Measurements from ENCODE around the gene CLTB. TPM values are rescaled to one million over a fixed set of nuclear protein-coding genes. Genes with fewer than 3 reads are reported as not detected.
"Not testable (repeated sequence)": the region's sequence is repeated elsewhere in the genome, so short reads cannot be mapped to it uniquely, and the experiment has no call there.

Gene CLTB
- total and polyA plus RNA-seq, 4 donors, result 86.7 to 160 (median 134) TPM

DNA sequence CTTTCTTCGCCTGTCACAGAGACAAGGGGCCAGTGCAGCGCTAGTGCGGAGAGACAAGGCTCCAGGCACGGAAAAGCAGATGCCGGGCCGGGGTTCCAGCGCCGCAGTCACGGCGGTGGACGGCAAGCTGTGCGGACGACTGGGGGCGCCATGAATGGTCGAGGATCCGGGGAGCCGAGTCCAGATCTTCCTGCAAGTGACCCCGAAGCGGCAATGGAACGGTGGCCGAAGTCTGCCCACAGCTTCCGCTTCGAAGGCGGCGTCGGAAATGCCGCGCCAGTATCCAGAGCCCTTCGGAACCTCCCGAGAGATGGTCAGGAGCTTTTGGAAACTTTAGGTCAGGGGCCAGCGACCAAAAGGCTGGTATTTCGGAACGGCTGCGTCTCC is 31.2 kb upstream of the CLTB start:
- peak; percentile 65 for ATAC-seq (ENCODE audit: low FRiP score)
- Histone ChIP-seq H3K27ac (ENCODE audit: low read depth in 1 of 2, low read length in 2 of 2) (peak overlapping the region; percentile 10 to 93), H3K9me3 (ENCODE audit: control insufficient read depth, low read length) (no peaks in the 10 kb centered on the region), H3K27me3 (ENCODE audit: control insufficient read depth in 1 of 2, insufficient read depth in 2 of 2, low read length in 1 of 2) (no peaks in the 10 kb centered on the region), H3K36me3 (ENCODE audit: control insufficient read depth in 1 of 2, insufficient read depth in 2 of 2, low read length in 1 of 2) (no peaks in the 10 kb centered on the region), H3K4me3 (ENCODE audit: low read length in 2 of 2) (peak overlapping the region; percentile 55 to 68), H3K4me1 (ENCODE audit: control insufficient read depth in 1 of 2, insufficient read depth in 2 of 2, low read length in 2 of 2) (peaks cover 0 to under 1% of the 10 kb centered on the region in 2 donors)
- WGBS, 2 donors, result 0 to 1% methylated on average over 34 of the region's 34 CpGs
- DNase-seq, result peak in 1 of 2 donors; percentile 86
- intact Hi-C loops (cut with DNase I), result loop anchor here (2.0 to 5.0 kb wide), 2 partner anchors 31 to 90 kb away; partner anchors contain the start of genes CLTB (in 1 of the 2) and RNF44 (in 1 of the 2)

DNA sequence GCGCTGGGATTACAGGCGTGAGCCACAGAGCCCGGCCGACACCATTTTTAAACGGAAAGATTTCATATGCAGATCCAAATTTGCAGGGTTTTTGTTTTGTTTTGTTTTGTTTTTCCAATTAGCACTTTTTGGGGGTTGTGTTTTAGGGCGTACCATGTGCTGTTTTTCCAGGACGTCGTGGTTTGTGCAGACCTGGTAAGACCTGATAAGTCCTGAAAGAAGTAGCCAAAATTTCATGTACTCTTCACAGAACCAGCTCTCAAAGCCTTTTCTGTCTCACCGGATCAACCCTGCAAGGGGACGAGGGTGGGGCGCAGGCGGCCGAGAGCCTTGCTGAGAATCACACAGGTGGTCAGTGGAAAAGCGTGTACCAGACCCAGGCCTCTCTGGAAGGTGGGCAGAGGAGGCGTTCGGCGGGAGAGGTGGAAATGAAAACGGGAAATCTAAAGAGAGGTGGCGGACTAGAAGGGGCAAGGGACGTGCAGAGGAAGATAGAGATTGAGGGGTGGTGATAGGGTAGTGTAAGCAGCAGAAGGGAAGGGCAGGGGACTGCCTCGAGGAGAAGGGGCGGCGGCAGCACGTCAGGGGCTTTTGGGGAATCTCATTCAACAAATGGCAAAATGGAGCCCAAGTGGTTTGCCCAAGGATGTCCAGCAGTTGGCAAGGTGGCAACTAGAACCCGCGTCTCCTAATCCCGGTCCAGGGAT is 30.7 kb upstream of the CLTB start:
- H3K27ac ChIP-seq (ENCODE audit: low read depth in 1 of 2, low read length in 2 of 2), result peak overlapping the region; percentile 10 to 93
- H3K4me3 ChIP-seq (ENCODE audit: low read length in 2 of 2), result peak overlapping the region; percentile 55 to 68
- intact Hi-C loops (cut with DNase I), result loop anchor here (2.0 to 5.0 kb wide), 2 partner anchors 30 to 90 kb away; partner anchors contain the start of genes CLTB (in 1 of the 2) and RNF44 (in 1 of the 2)
- WGBS, 2 donors, result 13 to 15% methylated on average over 27 of the region's 27 CpGs
- H3K4me1 ChIP-seq (ENCODE audit: control insufficient read depth in 1 of 2, insufficient read depth in 2 of 2, low read length in 2 of 2), result no peaks in the 10 kb centered on the region
- no peaks in the 10 kb centered on the region for H3K27me3 ChIP-seq (ENCODE audit: control insufficient read depth in 1 of 2, insufficient read depth in 2 of 2, low read length in 1 of 2)
- ATAC-seq (ENCODE audit: low FRiP score) (no peak), DNase-seq (peak in 1 of 2 donors; percentile 57)
- no peaks in the 10 kb centered on the region for H3K9me3 ChIP-seq (ENCODE audit: control insufficient read depth, low read length)
- no peaks in the 10 kb centered on the region for H3K36me3 ChIP-seq (ENCODE audit: control insufficient read depth in 1 of 2, insufficient read depth in 2 of 2, low read length in 1 of 2)

DNA sequence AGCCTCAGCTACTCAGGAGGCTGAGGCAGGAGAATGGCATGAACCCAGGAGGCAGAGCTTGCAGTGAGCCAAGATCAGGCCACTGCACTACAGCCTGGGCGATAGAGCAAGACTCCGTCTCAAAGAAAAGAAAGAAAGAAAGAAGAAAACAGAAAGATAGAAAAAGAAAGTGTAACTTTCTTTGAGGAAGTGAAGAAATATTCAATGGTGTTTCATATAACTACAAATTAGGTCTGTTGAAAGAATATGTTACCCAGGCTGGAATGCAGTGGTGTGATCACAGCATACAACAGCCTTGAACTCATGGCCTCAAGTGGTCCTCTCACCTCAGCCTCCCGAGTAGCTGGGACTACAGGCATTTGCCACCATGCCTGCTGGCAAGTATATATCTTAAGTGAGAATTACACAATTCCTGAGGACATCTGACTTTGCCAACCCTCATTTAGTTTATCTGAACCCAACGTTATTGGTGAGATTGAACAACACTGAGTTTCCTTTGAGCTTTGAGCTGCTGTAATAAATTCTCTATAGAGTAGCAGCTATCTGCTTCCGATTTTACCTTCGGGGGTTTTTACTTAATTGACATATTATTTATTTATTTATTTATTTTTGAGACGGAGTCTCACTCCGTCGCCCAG is 29.8 kb upstream of the CLTB start:
- H3K4me1 ChIP-seq (ENCODE audit: control insufficient read depth in 1 of 2, insufficient read depth in 2 of 2, low read length in 2 of 2), result no peaks in the 10 kb centered on the region
- H3K4me3 ChIP-seq (ENCODE audit: low read length in 2 of 2), result no peak overlapping the region
- WGBS, 2 donors, result 87% methylated on average over 9 of the region's 9 CpGs
- no peaks in the 10 kb centered on the region for H3K36me3 ChIP-seq (ENCODE audit: control insufficient read depth in 1 of 2, insufficient read depth in 2 of 2, low read length in 1 of 2)
- H3K27me3 ChIP-seq (ENCODE audit: control insufficient read depth in 1 of 2, insufficient read depth in 2 of 2, low read length in 1 of 2), result no peaks in the 10 kb centered on the region
- intact Hi-C loops (cut with DNase I), result loop anchor here (2.0 to 5.0 kb wide), 2 partner anchors 29 to 91 kb away; partner anchors contain the start of genes CLTB (in 1 of the 2) and RNF44 (in 1 of the 2)
- ATAC-seq (ENCODE audit: low FRiP score) (no peak), DNase-seq (no peak)
- no peaks in the 10 kb centered on the region for H3K9me3 ChIP-seq (ENCODE audit: control insufficient read depth, low read length)
- no peak overlapping the region for H3K27ac ChIP-seq (ENCODE audit: low read depth in 1 of 2, low read length in 2 of 2)

DNA sequence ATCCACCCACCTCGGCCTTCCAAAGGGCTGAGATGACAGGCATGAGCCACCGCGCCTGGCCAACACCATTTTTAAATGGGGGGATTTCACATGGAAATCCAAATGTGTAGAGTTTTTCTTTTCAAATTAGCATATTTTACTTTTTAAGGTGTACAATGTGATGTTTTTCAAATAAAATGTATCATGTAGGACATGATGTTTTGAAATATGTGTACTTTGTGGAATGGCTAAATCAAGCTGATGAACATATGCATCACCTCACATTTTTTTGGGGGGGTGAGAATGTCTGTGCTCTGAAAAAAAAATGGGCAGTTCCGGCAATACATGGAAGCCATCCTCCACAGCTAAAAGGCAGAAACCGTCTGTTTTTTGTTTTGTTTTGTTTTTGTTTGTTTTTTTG is 28.4 kb upstream of the CLTB start:
- ATAC-seq (ENCODE audit: low FRiP score) (no peak), DNase-seq (no peak)
- no peaks in the 10 kb centered on the region for H3K4me1 ChIP-seq (ENCODE audit: control insufficient read depth in 1 of 2, insufficient read depth in 2 of 2, low read length in 2 of 2)
- H3K27ac ChIP-seq (ENCODE audit: low read depth in 1 of 2, low read length in 2 of 2), result no peak overlapping the region
- no peaks in the 10 kb centered on the region for H3K27me3 ChIP-seq (ENCODE audit: control insufficient read depth in 1 of 2, insufficient read depth in 2 of 2, low read length in 1 of 2)
- intact Hi-C loops (cut with DNase I), result loop anchor here in 1 of 2 donors (5.0 kb wide), 1 partner anchor 93 kb away; the partner anchor contains the start of gene RNF44
- no peaks in the 10 kb centered on the region for H3K36me3 ChIP-seq (ENCODE audit: control insufficient read depth in 1 of 2, insufficient read depth in 2 of 2, low read length in 1 of 2)
- H3K9me3 ChIP-seq (ENCODE audit: control insufficient read depth, low read length), result no peaks in the 10 kb centered on the region
- no peak overlapping the region for H3K4me3 ChIP-seq (ENCODE audit: low read length in 2 of 2)
- WGBS, 2 donors, result 84 to 88% methylated on average over 5 of the region's 5 CpGs

DNA sequence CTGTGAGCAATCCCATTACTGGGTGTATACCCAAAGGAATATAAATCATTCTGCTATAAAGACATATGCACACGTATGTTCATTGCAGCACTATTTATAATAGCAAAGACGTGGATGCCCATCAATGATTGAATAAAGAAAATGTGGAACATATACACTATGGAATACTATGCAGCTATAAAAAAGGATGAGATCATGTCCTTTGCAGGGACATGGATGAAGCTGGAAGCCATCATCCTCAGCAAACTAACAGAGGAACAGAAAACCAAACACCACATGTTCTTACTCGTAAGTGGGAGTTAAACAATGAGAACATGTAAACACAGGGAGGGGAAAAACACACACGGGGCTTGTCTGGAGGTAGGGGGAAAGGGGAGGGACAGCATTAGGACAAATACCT is 26.6 kb upstream of the CLTB start:
- H3K9me3 ChIP-seq (ENCODE audit: control insufficient read depth, low read length); H3K27me3 ChIP-seq (ENCODE audit: control insufficient read depth in 1 of 2, insufficient read depth in 2 of 2, low read length in 1 of 2); ATAC-seq (ENCODE audit: low FRiP score); H3K36me3 ChIP-seq (ENCODE audit: control insufficient read depth in 1 of 2, insufficient read depth in 2 of 2, low read length in 1 of 2); intact Hi-C loops (cut with DNase I); DNase-seq; H3K27ac ChIP-seq (ENCODE audit: low read depth in 1 of 2, low read length in 2 of 2); H3K4me3 ChIP-seq (ENCODE audit: low read length in 2 of 2); H3K4me1 ChIP-seq (ENCODE audit: control insufficient read depth in 1 of 2, insufficient read depth in 2 of 2, low read length in 2 of 2): not testable (repeated sequence)
- 59 to 69% methylated on average over 4 of the region's 4 CpGs for WGBS, 2 donors

DNA sequence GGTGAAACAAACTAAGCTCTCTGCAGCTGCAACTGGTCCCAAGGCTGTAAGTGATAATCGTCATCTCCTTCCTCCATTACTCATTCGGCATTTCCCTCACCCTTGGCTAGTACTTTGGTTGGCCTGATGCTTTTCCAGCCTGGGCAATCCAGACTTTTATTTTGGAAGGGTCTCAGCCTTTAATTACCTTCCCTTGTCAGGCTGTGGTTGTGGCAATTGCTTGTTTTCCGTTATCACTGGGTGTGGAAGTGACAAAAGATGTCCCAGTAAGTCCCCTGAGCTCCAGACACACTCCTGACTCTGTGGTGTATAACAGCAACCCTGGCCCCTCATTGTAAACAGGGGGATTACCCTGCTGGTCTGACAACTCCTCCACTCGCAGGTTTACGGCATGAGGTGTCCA is 25.6 kb upstream of the CLTB start:
- no peaks in the 10 kb centered on the region for H3K36me3 ChIP-seq (ENCODE audit: control insufficient read depth in 1 of 2, insufficient read depth in 2 of 2, low read length in 1 of 2)
- no peak overlapping the region for H3K4me3 ChIP-seq (ENCODE audit: low read length in 2 of 2)
- DNase-seq, result no peak
- no peaks in the 10 kb centered on the region for H3K27me3 ChIP-seq (ENCODE audit: control insufficient read depth in 1 of 2, insufficient read depth in 2 of 2, low read length in 1 of 2)
- WGBS, 2 donors, result 24 to 40% methylated on average over 5 of the region's 5 CpGs
- H3K27ac ChIP-seq (ENCODE audit: low read depth in 1 of 2, low read length in 2 of 2), result no peak overlapping the region
- ATAC-seq (ENCODE audit: low FRiP score), result no peak
- intact Hi-C loops (cut with DNase I), result no loop called here
- no peaks in the 10 kb centered on the region for H3K4me1 ChIP-seq (ENCODE audit: control insufficient read depth in 1 of 2, insufficient read depth in 2 of 2, low read length in 2 of 2)
- H3K9me3 ChIP-seq (ENCODE audit: control insufficient read depth, low read length), result no peaks in the 10 kb centered on the region

DNA sequence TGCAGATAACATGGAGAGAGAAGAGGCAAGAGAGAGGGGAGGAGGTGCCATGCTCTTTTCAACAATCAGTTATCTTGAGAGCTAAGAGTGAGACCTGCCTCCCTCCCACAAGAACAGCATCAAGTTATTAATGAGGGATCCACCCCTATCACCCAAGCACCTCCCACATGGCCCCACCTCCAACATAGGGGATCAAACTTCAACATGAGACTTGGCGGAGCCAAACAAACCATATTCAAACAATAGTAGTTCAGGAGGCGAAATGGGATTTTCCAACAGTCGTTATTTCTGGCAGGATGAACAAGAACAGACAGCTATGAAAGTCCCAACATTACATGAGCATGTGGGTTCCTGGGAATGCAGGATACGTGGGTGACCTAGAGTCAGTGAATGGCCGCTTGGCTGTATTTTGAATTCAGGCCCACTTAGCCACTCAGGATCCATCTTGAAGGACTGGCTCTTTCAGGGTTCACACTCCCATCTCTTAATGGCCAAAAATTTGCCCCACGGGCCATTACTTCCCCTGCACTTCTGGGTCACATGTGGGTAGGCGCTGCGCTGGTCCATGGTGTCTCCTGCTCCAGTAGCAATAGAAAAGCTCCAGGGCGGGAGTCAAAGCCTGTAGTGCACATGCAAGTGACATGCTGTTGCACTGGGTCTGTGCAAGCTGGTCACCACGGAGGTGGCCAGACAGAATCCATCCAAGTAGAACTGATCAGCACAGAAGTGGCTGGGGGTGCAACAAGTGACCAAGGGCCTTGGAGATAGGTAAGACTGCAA is 24.8 kb upstream of the CLTB start:
- no peak overlapping the region for H3K4me3 ChIP-seq (ENCODE audit: low read length in 2 of 2)
- H3K4me1 ChIP-seq (ENCODE audit: control insufficient read depth in 1 of 2, insufficient read depth in 2 of 2, low read length in 2 of 2), result no peaks in the 10 kb centered on the region

DNA sequence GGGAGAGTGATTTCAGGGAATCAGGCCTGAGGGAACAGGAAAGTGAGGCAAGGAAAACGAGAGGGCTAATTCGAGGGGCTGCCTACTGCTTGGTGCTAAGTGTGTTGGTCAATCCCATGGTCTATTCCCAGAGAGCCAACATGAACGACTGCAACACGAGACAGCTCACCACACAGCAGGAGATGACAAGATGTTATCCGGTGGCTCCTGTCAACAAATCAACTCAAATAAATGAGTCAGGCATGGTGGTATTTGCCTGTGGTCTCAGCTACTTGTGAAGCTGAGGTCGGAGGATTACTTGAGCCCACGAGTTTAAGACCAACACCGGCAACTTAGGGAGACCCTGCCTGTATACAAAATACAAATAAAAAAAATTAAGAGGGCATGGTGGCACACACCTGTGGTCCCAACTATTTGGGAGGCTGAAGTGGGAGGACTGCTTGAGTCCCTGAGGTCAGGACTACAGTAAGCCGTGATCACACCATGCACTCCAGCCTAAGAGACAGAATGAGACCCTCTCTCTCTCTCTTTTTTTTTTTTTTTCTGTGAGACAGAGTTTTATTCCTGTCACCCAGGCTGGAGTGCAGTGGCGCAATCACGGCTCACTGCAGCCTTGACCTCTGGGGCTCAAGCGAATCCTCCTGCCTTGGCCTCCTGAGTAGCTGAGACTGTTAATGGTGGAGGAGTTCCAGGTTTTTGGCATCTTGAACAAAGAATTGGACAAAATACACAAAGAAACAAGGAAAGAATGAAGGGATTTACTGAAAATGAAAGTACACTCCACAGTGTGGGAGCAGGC is 22.8 kb upstream of the CLTB start:
- WGBS, 2 donors, result 78% methylated on average over 12 of the region's 12 CpGs
- H3K9me3 ChIP-seq (ENCODE audit: control insufficient read depth, low read length), result no peaks in the 10 kb centered on the region
- H3K36me3 ChIP-seq (ENCODE audit: control insufficient read depth in 1 of 2, insufficient read depth in 2 of 2, low read length in 1 of 2), result no peaks in the 10 kb centered on the region
- no peak overlapping the region for H3K27ac ChIP-seq (ENCODE audit: low read depth in 1 of 2, low read length in 2 of 2)
- H3K4me1 ChIP-seq (ENCODE audit: control insufficient read depth in 1 of 2, insufficient read depth in 2 of 2, low read length in 2 of 2), result no peaks in the 10 kb centered on the region
- no peak for DNase-seq
- no peak overlapping the region for H3K4me3 ChIP-seq (ENCODE audit: low read length in 2 of 2)
- H3K27me3 ChIP-seq (ENCODE audit: control insufficient read depth in 1 of 2, insufficient read depth in 2 of 2, low read length in 1 of 2), result no peaks in the 10 kb centered on the region
- no peak for ATAC-seq (ENCODE audit: low FRiP score)
- intact Hi-C loops (cut with DNase I), result no loop called here

More for the DNA sequence above, 24.8 kb upstream of the CLTB start:
- Histone ChIP-seq H3K27ac (ENCODE audit: low read depth in 1 of 2, low read length in 2 of 2) (no peak overlapping the region), H3K27me3 (ENCODE audit: control insufficient read depth in 1 of 2, insufficient read depth in 2 of 2, low read length in 1 of 2) (no peaks in the 10 kb centered on the region), H3K36me3 (ENCODE audit: control insufficient read depth in 1 of 2, insufficient read depth in 2 of 2, low read length in 1 of 2) (no peaks in the 10 kb centered on the region), H3K9me3 (ENCODE audit: control insufficient read depth, low read length) (no peaks in the 10 kb centered on the region)
- no peak for ATAC-seq (ENCODE audit: low FRiP score)
- 78 to 82% methylated on average over 10 of the region's 10 CpGs for WGBS, 2 donors
- no peak for DNase-seq
- intact Hi-C loops (cut with DNase I), result no loop called here

Data from aorta (tissue), 5 donors.